Head of caudate nucleus (tissue), 42 donors: ENCODE measurements around the gene LRRC27.

Experiments used
- DNase-seq, 42 donors: peaks; one replicate each; pipeline versions ENCODE4 v3.0.0 to v3.0.0-alpha.2; 2020 to 2021; ENCODE audit warnings: mixed read lengths in 7 of 42
- intact Hi-C: fragments of 100-400 bp; cut with DNase I; formaldehyde crosslinking; loops from one replicate; pipeline ENCODE4 v1.15.0; 2022

The LRRC27 gene

GRCh38 chr10:132363376-132363775 is 31.4 kb downstream of the LRRC27 start:
- intact Hi-C loops, result no loop called here
- DNase-seq, result peak in 1 of 42 donors; percentile 23

DNA sequence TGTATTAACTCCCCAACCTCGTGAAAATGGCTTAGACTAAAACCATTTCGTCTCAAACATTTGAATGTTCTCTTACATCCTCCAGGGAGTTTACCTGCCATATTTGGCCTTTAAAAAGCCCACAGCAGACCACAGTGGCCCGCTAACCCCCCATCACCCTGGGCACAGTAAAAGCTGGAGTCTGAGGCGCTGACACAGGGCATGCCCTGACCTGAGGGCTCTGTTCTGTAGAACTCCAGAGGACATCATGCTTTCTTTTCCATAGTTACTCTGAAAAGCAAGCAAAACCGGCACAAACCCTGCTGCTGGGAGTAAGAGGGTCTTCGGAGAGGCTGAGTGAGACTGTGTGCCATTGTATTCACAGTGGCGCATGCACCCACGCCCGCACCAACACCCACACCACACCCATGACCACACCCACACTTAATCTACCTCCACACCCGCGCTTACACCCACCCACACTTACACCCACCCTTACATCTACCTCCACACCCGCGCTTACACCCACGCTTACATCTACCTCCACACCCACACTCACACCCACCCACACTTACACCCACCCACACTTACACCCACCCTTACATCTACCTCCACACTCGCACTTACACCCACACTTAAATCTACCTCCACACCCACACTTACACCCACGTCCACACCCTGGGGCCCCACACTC is 32.1 kb downstream of the LRRC27 start:
- intact Hi-C loops, result no loop called here
- peak in 4 of 42 donors; percentile 9 to 27 (median 22) for DNase-seq

DNA sequence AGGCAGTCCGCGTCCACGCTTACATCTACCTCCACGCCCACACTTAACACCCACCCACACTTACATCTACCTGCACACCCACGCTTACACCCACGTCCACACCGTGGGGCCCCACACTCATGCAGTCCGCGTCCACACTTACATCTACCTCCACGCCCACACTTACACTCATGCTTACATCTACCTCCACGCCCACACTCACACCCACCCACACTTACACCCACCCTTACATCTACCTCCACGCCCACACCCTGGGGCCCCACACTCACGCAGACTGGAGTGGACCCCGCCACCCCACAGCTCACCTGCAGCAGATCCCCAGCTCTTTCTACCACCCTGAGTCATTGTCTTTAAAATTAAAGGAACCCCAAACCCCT is 32.6 kb downstream of the LRRC27 start:
- intact Hi-C loops, result no loop called here
- DNase-seq, result peak in 10 of 42 donors; percentile 1 to 60 (median 36)

DNA sequence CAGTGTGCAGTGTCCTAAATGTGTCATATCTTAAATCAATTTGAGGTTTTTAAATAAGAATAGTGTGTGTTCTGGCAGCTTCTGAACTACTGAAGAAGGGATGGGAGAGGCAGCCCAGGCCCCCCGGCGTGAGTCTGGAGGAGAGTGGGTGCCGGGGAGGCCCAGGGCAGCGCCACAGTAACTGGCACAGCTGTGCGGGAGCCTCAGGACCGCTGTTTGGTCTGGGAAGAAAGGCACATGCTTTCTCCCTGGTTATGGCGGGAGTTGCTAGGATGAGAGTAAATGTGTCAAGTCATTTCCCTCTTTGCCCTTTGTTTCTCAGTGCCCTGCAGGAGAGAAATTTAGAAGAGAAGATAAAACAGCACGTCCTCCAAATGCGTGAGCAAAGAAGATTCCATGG is 33.1 kb downstream of the LRRC27 start:
- DNase-seq, result peak in 3 of 42 donors; percentile 3 to 29 (median 5)

DNA sequence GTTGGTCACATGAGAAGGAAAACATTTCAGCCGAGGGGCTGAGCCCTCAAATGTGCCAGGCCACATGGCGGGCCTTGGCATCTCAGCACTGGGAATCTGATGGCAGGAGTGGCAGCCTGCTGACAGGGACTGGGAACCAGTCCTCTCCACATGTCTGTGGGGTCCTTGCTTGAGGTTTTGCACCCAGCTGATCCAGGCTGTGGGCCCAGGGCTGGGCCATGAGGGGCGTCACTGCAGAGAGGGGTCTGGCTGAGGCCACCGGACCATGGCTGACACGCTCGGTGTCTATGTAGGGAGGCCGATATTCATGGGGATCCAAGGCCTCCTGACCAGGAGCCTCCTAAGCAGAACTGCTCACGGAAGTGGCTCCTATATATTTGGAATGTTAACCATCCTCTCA is 34.0 kb downstream of the LRRC27 start:
- intact Hi-C loops, result no loop called here
- peak in 2 of 42 donors; percentile 10 to 12 for DNase-seq

More for the DNA sequence above, 33.1 kb downstream of the LRRC27 start:
- intact Hi-C loops, result no loop called here

GRCh38 chr10:132366499-132366898 is 34.5 kb downstream of the LRRC27 start:
- intact Hi-C loops, result no loop called here
- peak in 2 of 42 donors; percentile 2 to 29 for DNase-seq

GRCh38 chr10:132368391-132368790 is 36.4 kb downstream of the LRRC27 start:
- intact Hi-C loops, result no loop called here
- no peak for DNase-seq

DNA sequence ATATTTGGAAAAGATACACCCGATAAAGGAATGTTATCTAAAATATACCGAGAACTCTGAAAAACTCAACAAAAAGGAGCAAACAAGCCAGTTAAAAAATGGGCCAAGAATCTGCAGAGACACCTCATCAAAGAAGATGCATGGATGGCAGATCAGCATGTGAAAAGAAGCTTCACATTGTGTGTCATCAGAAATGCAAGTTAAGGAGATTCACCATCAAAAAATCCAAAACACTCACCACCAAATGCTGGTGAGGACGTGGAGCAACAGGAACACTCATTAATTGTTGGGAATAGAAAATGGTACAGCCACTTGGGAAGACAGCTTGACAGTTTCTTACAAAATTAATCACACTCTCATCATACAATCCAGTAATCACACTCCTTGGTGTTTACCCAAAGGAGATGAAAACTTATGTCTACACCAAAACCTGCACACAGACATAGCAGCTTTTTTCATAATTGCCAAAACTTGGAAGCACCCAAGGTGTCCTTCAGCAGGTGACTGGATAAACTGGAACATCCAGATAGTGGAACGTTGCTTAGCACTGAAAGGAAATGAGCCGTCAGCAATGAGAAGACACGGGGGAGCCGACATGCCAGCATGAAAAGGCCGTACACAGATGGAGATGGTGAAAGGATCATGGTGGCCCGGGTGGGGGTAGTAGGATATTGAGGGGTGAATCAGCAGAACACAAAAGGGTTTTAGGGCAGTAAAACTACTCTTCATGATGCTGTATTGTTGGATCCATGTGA is 37.1 kb downstream of the LRRC27 start:
- intact Hi-C loops, result no loop called here
- DNase-seq, result no peak

GRCh38 chr10:132369636-132370185 is 37.7 kb downstream of the LRRC27 start:
- DNase-seq, result peak in 1 of 42 donors; percentile 8
- intact Hi-C loops, result no loop called here

DNA sequence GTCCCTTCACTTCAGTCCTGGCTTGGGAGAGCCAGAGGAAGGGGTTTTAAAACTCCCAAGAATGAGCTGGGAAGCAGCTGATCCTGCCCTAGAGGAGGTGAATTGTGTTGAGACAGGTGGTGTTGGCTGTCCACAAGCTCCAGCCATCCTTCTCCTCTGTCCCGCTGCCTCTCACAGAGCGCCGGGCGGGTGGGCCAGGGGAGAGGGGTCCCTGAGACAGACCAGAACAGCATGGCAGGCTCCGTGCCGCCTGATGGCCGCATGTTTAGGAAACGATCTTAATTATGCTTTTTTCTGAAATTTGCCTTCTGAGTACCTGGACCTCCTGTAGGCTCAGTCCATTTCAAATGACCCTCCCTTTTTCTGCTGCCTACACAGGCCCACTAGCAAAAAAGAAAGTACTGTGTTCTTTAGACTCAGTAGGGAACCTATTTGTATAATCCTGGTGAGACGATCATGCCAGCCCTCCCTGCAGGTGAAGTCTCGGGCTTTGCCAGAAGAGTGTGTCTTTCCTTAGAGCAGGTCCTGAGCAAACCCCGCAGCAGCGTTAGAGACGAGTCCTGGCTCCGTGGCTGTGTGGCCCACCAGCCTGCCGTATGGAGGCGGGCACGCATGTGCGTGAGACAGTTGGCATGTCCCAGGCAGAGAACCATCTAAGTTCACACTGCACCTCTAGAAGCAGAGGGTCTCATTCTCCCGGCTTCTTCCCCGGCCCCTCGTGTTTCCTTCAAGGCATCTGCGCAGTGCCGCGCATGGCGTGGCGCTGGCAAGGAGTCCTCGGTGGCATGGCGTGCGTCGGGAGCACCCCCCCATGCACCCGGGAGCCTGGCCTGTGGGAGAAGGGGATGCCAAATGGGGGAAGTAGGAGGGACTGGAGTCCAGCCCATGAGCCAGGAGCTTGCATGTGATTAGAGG is 38.7 kb downstream of the LRRC27 start:
- intact Hi-C loops, result no loop called here
- peak in 1 of 42 donors; percentile 9 for DNase-seq

DNA sequence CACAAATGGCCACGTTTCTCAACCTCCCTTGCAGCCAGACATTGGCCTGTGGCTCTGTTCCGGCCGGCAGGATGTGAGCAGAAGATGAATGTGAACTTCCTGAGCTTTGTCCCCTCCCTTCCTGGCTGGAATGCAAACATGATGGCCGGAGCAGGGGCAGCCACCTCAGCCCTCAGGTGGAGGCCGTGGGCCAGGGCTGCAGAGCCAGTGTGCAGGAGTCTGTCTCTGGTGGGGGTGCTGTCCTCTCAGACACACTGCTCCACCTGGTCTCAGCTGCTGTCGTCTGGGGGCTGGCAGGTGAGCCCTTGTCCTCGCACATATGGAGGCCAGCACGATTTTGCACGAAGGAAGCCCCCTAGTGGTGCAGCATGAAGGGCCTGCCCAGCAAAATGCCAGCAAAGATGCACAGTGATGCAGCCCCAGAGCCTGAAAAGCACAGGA is 39.7 kb downstream of the LRRC27 start:
- peak in 1 of 42 donors; percentile 10 for DNase-seq

DNA sequence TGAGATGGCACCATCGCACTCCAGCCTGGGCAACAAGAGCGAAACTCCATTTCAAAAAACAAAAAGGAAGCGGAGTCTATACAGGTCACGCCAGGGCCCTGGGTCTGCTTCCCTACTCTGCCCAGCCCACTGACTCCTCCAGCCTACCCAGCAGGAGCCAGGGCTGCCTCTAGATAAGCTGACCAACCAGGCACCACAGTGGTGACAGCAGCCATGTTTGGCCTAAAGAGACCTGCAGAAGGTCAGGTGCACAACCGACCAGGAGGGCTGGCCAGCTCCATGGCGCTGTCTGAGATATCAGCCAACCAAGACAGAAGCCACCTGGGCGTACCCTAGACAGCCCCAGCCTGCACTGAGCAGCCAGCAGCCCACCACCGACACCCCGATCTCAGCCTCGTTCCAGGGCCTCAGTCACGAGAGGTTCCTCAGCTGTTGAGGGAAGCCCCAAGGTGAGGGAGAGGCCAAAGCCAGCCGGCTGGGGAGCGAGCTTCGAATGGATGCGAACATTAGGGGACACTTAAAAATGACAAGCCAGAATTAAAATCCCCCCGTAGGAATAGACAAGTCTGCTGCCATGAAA is 40.6 kb downstream of the LRRC27 start:
- DNase-seq, result peak in 1 of 42 donors; percentile 4
- intact Hi-C loops, result no loop called here

More for the DNA sequence above, 39.7 kb downstream of the LRRC27 start:
- intact Hi-C loops, result no loop called here

DNA sequence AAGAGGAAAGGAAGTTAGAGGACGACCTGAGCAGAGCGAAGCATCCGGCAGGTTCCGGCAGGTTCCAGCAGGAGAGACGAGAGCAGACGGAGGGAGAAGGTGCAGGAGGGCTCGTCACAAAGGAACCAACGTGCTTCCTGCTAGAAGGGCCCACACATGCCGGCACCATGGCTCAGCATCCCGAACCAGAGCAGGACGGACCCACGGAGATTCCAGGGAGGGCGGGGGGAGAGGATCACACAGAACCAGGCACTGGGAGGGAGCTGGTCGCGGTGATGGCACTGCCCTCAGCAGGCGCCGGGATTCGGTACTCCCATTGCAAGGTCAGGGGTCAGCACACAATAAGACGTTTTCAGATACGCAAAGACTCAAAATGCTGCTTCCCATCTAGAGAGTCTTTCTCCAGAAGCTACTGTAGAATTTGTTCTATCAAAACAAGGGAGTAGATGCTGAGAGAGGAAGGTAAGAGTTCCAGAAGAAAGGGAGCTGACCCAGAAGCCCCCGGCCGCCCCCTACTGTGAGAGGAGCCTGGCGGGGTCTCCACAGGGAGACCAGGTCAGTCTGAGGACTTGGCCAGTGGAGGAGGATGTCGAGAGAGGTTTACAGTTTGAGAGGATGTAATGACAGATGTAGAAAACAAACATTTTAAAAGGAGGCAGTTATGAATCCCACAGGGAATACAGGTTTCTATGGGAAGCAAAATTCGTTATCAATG is 41.4 kb downstream of the LRRC27 start:
- intact Hi-C loops, result no loop called here
- peak in 2 of 42 donors; percentile 3 to 9 for DNase-seq

DNA sequence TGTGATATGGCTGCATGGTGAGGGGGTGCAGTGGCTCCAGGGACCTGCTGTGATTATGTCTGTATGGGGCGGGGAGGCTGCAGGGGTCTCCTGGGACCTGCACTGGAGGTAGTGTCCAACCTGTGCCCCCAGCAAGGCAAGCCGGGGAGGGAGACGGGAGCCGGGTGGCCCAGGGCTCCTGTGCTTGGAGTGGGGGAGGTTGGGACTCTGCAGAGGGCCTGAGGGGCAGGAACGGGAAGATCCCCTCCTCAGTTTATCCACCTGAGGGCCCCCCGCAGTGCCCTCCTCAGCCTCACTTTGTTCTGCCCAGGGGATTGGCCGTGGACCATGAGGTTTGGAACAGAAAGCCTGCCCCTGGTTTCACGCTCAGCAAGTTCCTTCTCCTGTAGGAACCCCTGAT is 42.2 kb downstream of the LRRC27 start:
- intact Hi-C loops, result no loop called here
- peak in 1 of 42 donors; percentile 6 for DNase-seq

GRCh38 chr10:132374612-132375011 is 42.6 kb downstream of the LRRC27 start:
- intact Hi-C loops, result no loop called here
- peak in 2 of 42 donors; percentile 4 to 6 for DNase-seq

- peak in 2 of 42 donors; percentile 2 to 5 for DNase-seq
- intact Hi-C loops, result no loop called here
Measured at GRCh38 chr10:132375116-132375794, 43.3 kb downstream of the LRRC27 start.

DNA sequence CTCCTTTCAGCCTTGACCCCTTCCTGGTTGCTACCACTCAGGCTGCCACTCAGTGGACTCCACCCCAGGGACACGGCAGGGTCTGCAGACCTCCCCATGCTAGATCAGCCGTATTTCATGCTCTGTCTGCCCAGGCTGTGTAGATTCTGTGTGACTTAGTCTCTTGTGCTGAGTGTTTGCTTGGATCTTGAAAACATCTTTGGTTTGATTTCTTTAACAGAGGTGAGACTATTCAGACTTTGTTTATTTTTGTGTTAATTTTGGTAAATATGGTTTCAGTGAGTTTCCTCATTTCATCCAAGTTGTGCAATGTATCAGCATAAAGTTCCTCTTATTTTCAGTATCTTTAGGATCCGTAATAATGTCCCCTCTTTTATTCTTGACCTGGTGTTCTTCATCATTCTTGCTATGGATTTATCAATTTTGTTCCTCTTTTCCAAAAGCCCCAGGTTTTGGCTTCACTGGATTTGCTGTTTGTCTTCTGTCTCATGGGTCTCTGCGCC is 43.9 kb downstream of the LRRC27 start:
- intact Hi-C loops, result no loop called here

More for the DNA sequence above, 43.9 kb downstream of the LRRC27 start:
- DNase-seq, result no peak
